ENCODE results near the gene SLC29A4.

DNA sequence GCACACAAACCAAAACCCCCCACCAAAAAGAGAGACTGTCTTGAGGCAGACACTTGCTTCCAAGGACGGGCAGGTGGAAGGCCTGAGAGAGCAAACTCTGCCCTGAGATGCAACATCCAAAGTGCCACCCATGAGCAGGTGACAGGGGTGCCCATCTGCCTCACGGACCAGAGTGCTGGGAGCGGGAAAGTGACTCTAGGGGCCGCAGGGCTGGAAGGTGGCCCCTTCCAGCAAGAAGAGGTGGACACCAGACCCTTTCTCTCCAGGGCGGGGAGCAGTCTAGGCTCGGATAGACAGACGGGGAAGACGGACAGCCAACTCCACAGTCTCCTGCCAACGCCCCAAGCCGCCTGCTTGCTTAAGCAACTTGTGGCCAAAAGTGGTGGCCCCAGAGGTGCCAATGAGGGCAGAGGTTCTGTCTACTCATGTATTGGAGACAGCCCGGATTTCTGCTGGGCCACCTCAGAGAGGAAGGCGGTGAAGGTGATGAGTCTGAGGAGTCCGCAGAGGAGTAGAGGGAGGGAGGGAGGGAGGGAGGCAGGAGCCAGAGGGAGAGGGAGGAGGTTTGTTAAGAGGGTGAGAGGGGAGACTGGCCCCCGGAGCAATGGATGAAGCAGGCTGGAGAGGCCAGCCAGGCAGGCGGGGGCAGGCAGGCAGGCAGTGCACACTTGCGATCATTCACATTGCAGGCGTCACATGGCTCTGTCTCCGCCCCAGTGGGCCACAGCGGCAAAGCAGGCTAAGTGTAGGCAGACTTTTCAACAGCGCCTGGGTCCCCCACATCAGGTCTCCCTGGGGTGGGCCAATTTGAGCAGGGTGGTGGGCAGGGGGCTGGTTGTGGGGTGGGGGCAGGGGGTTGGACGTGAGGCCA is 65.6 kb downstream of the SLC29A4 start:
- no peak for TF ChIP-seq EZH2 (optimal IDR thresholded peaks at IDR 0.05; ENCODE audit: low read depth, low read length)
- TF ChIP-seq, protein P1, sequence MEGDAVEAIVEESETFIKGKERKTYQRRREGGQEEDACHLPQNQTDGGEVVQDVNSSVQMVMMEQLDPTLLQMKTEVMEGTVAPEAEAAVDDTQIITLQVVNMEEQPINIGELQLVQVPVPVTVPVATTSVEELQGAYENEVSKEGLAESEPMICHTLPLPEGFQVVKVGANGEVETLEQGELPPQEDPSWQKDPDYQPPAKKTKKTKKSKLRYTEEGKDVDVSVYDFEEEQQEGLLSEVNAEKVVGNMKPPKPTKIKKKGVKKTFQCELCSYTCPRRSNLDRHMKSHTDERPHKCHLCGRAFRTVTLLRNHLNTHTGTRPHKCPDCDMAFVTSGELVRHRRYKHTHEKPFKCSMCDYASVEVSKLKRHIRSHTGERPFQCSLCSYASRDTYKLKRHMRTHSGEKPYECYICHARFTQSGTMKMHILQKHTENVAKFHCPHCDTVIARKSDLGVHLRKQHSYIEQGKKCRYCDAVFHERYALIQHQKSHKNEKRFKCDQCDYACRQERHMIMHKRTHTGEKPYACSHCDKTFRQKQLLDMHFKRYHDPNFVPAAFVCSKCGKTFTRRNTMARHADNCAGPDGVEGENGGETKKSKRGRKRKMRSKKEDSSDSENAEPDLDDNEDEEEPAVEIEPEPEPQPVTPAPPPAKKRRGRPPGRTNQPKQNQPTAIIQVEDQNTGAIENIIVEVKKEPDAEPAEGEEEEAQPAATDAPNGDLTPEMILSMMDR (IDR thresholded peaks at IDR 0.05; ENCODE audit: low read length): no peak
- no peak for TF ChIP-seq EZH2phosphoT487 (IDR thresholded peaks at IDR 0.05; ENCODE audit: low read length)

All from MM.1S (cell line).